GM23338 (cell line): ENCODE results near the gene REG4. TPM values are rescaled to one million over a fixed set of nuclear protein-coding genes. Genes with fewer than 3 reads are reported as not detected.

Experiments used
- ATAC-seq: fragments of 200-7000 bp; cut with Tn5 transposase; 3 replicates; pipeline ENCODE4 v1.9.1; 2020
- DNase-seq: peaks from one replicate; pipeline ENCODE4 v3.0.0-alpha.2; 2015; ENCODE audit warnings: low spot score
- H2AFZ ChIP-seq: fragments of 200-600 bp; sonication (generic); 2 replicates; pipeline ENCODE4 v1.8.0; 2016; ENCODE audit warnings: antibody characterized with exemption, mild to moderate bottlenecking, moderate library complexity
- H3F3A ChIP-seq: fragments of 200-600 bp; sonication (generic); replicated peaks from 2 replicates; pipeline ENCODE4 v1.8.0; 2017; ENCODE audit warnings: antibody characterized with exemption, mixed run types, low read depth
- H3K27ac ChIP-seq: fragments of 200-600 bp; sonication (generic); 2 replicates; pipeline ENCODE4 v1.6.1; 2016; ENCODE audit warnings: low read depth
- H3K27me3 ChIP-seq: fragments of 200-600 bp; sonication (generic); 2 replicates; pipeline ENCODE4 v1.8.0; 2016; ENCODE audit warnings: mild to moderate bottlenecking, mixed run types, moderate library complexity; ENCODE audit not compliant: insufficient read depth
- H3K36me3 ChIP-seq: fragments of 200-600 bp; sonication (generic); 2 replicates; pipeline ENCODE4 v1.8.0; 2016; ENCODE audit warnings: mild to moderate bottlenecking; ENCODE audit not compliant: insufficient read depth
- H3K4me1 ChIP-seq: fragments of 200-600 bp; sonication (generic); 2 replicates; pipeline ENCODE4 v1.8.0; 2016; ENCODE audit warnings: mild to moderate bottlenecking, moderate library complexity; ENCODE audit not compliant: insufficient read depth
- H3K4me2 ChIP-seq: fragments of 200-600 bp; sonication (generic); 2 replicates; pipeline ENCODE4 v1.7.1; 2017; ENCODE audit warnings: mixed run types
- H3K4me3 ChIP-seq: fragments of 200-600 bp; sonication (generic); 2 replicates; pipeline ENCODE4 v1.6.1; 2016; ENCODE audit warnings: mixed run types
- H3K79me2 ChIP-seq: fragments of 200-600 bp; sonication (generic); replicated peaks from 2 replicates; pipeline ENCODE4 v1.8.0; 2017; ENCODE audit warnings: mild to moderate bottlenecking; ENCODE audit not compliant: insufficient read depth
- H3K9me2 ChIP-seq: fragments of 200-600 bp; sonication (generic); 2 replicates; pipeline ENCODE4 v1.8.0; 2017; ENCODE audit not compliant: insufficient read depth
- H4K20me1 ChIP-seq: fragments of 200-600 bp; sonication (generic); replicated peaks from 2 replicates; pipeline ENCODE4 v1.8.0; 2017; ENCODE audit warnings: mild to moderate bottlenecking; ENCODE audit not compliant: insufficient read depth
- H3K27ac Mint-ChIP-seq: 2 replicates; pipeline ENCODE4 v1.8.0; 2020; ENCODE audit warnings: inconsistent platforms, mild to moderate bottlenecking, moderate library complexity, mixed read lengths
- H3K27me3 Mint-ChIP-seq: 3 replicates; pipeline ENCODE4 v1.8.0; 2022; ENCODE audit warnings: low read depth, mild to moderate bottlenecking, moderate library complexity, mixed read lengths, inconsistent platforms; ENCODE audit not compliant: insufficient read depth, poor library complexity
- H3K36me3 Mint-ChIP-seq: 3 replicates; pipeline ENCODE4 v1.8.0; 2021; ENCODE audit warnings: low read depth, mild to moderate bottlenecking, inconsistent platforms, moderate library complexity, mixed read lengths
- H3K4me1 Mint-ChIP-seq: 3 replicates; pipeline ENCODE4 v1.8.0; 2020; ENCODE audit warnings: mild to moderate bottlenecking, inconsistent platforms, mixed read lengths
- H3K4me3 Mint-ChIP-seq: 3 replicates; pipeline ENCODE4 v1.8.0; 2021; ENCODE audit warnings: moderate library complexity, mild to moderate bottlenecking, inconsistent platforms, mixed read lengths
- H3K9me3 Mint-ChIP-seq: 3 replicates; pipeline ENCODE4 v1.8.0; 2020; ENCODE audit warnings: moderate library complexity, mild to moderate bottlenecking, inconsistent platforms, mixed read lengths
- CREB1 ChIP-seq: fragments of 250-450 bp; sonication (Bioruptor Pico); IDR thresholded peaks from 2 replicates; pipeline ENCODE4 v1.5.0; 2020; ENCODE audit warnings: low read depth, mild to moderate bottlenecking, moderate library complexity
- CTCF ChIP-seq, 2 experiments: fragments of 200-600 bp in 1 of 2; sonication (generic) in 1 of 2; conservative IDR thresholded peaks; 2 replicates each; pipeline versions ENCODE4 v1.5.1 to v1.6.1; 2016 to 2017; ENCODE audit warnings: antibody characterized with exemption in 2 of 2, low read depth in 2 of 2, mild to moderate bottlenecking in 2 of 2, moderate library complexity in 1 of 2
- ETS1 ChIP-seq: IDR thresholded peaks from 2 replicates; pipeline ENCODE4 v1.6.1; 2016; ENCODE audit warnings: antibody characterized with exemption
- EZH2 ChIP-seq: fragments of 200-600 bp; sonication (generic); IDR thresholded peaks from one replicate; pipeline ENCODE4 v1.8.0; 2017; ENCODE audit warnings: antibody characterized with exemption, mild to moderate bottlenecking, low read depth; ENCODE audit not compliant: unreplicated experiment
- EZH2phosphoT487 ChIP-seq: fragments of 200-600 bp; sonication (generic); IDR thresholded peaks from one replicate; pipeline ENCODE4 v1.8.1; 2018; ENCODE audit warnings: antibody characterized with exemption; ENCODE audit not compliant: unreplicated experiment
- JUNB ChIP-seq: IDR thresholded peaks from one replicate; pipeline ENCODE4 v1.6.1; 2016; ENCODE audit warnings: antibody characterized with exemption; ENCODE audit not compliant: unreplicated experiment
- NANOG ChIP-seq: IDR thresholded peaks from 2 replicates; pipeline ENCODE4 v1.6.1; 2016; ENCODE audit warnings: antibody characterized with exemption, borderline replicate concordance
- POLR2AphosphoS5 ChIP-seq: IDR thresholded peaks from 2 replicates; pipeline ENCODE4 v1.6.1; 2016; ENCODE audit warnings: antibody characterized with exemption, low read depth
- STAT1 ChIP-seq: IDR thresholded peaks from one replicate; pipeline ENCODE4 v1.6.1; 2016; ENCODE audit warnings: antibody characterized with exemption; ENCODE audit not compliant: unreplicated experiment
- ZNF114 ChIP-seq: fragments of 250-450 bp; sonication (Bioruptor Pico); IDR thresholded peaks from 2 replicates; pipeline ENCODE4 v1.5.0; 2020; ENCODE audit warnings: mild to moderate bottlenecking, moderate library complexity
- ZNF331 ChIP-seq: fragments of 250-450 bp; sonication (Bioruptor Pico); IDR thresholded peaks from 2 replicates; pipeline ENCODE4 v1.5.0; 2020; ENCODE audit warnings: low read depth, mild to moderate bottlenecking, moderate library complexity
- ZNF462 ChIP-seq: fragments of 250-450 bp; sonication (Bioruptor Pico); IDR thresholded peaks from 2 replicates; pipeline ENCODE4 v1.5.0; 2020; ENCODE audit warnings: mild to moderate bottlenecking, moderate library complexity
- polyA plus RNA-seq: library from polyadenylated mRNA; unstranded; fragments of >200 nt; fragmentation: Nextera tagmentation; extraction: Ambion mirVana; gene quantifications from 2 replicates; pipeline ENCODE4 v1.2.1, GENCODE V29; 2016
- total RNA-seq: library from RNA; depleted of rRNA; stranded (reverse); fragments of >200 nt; shearing (Covaris generic); gene quantifications from 2 replicates; pipeline ENCODE4 v1.2.3, GENCODE V29; 2014
- TF ChIP-seq, protein P1 (sequence below): IDR thresholded peaks from one replicate; pipeline ENCODE4 v1.6.1; 2018; ENCODE audit warnings: antibody characterized with exemption; ENCODE audit not compliant: unreplicated experiment

REG4 gene
- total and polyA plus RNA-seq, 2 experiments from 2014 or later: not detected

DNA sequence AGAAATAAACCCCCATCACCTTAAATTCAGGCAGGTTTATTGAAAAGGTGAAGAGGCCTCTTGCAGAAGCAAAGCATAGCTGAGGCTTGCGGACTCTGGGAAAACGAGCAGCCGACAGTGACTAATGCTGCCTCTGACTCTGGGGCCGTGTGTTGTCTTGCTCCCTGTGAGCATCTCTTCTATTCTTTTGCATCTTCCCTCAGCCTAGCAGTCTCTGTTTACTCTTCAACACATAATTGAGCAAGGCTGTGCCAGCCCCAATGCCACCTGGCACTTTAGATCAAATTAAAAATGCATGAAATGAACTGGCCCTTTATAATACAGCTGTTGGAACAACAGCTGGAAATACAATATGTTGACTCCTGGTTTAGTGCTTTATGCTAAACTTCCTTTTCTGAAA lies 18.4 kb upstream of the REG4 start:
- Histone ChIP-seq H3F3A (no peaks in the 10 kb centered on the region), H3K27ac (no peak overlapping the region), H3K9me2 (peaks cover 4% of the 10 kb centered on the region; the same call in 1 of the 2 replicates), H2AFZ (no peak overlapping the region), H4K20me1 (no peaks in the 10 kb centered on the region), H3K4me1 (peaks cover 5% of the 10 kb centered on the region; the same call in 1 of the 2 replicates), H3K27me3 (no peaks in the 10 kb centered on the region), H3K4me3 (no peak overlapping the region), H3K79me2 (no peaks in the 10 kb centered on the region), H3K36me3 (no peaks in the 10 kb centered on the region), H3K4me2 (no peak overlapping the region)
- Mint-ChIP-seq H3K36me3 (no peaks in the 10 kb centered on the region), H3K4me3 (no peak overlapping the region), H3K4me1 (peaks cover 10% of the 10 kb centered on the region), H3K27ac (no peak overlapping the region), H3K9me3 (no peaks in the 10 kb centered on the region; the same call in 2 of the 3 replicates), H3K27me3 (no peaks in the 10 kb centered on the region)
- DNase-seq (no peak), ATAC-seq (no peak)
- no peak for TF ChIP-seq EZH2phosphoT487
- no peak for TF ChIP-seq CTCF (conservative IDR thresholded peaks at IDR 0.05; ENCODE audit: low read depth in 2 of 2)
- TF ChIP-seq STAT1: no peak
- no peak for TF ChIP-seq POLR2AphosphoS5
- TF ChIP-seq JUNB: no peak
- TF ChIP-seq, protein P1, sequence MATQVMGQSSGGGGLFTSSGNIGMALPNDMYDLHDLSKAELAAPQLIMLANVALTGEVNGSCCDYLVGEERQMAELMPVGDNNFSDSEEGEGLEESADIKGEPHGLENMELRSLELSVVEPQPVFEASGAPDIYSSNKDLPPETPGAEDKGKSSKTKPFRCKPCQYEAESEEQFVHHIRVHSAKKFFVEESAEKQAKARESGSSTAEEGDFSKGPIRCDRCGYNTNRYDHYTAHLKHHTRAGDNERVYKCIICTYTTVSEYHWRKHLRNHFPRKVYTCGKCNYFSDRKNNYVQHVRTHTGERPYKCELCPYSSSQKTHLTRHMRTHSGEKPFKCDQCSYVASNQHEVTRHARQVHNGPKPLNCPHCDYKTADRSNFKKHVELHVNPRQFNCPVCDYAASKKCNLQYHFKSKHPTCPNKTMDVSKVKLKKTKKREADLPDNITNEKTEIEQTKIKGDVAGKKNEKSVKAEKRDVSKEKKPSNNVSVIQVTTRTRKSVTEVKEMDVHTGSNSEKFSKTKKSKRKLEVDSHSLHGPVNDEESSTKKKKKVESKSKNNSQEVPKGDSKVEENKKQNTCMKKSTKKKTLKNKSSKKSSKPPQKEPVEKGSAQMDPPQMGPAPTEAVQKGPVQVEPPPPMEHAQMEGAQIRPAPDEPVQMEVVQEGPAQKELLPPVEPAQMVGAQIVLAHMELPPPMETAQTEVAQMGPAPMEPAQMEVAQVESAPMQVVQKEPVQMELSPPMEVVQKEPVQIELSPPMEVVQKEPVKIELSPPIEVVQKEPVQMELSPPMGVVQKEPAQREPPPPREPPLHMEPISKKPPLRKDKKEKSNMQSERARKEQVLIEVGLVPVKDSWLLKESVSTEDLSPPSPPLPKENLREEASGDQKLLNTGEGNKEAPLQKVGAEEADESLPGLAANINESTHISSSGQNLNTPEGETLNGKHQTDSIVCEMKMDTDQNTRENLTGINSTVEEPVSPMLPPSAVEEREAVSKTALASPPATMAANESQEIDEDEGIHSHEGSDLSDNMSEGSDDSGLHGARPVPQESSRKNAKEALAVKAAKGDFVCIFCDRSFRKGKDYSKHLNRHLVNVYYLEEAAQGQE: no peak
- no peak for TF ChIP-seq ETS1
- TF ChIP-seq ZNF462 (CRISPR knock-in tag): no peak
- TF ChIP-seq ZNF331 (CRISPR knock-in tag): no peak
- no peak for TF ChIP-seq ZNF114
- TF ChIP-seq CREB1 (CRISPR knock-in tag): no peak
- TF ChIP-seq EZH2: no peak
- TF ChIP-seq NANOG: no peak
